ENCODE measurements around the gene CACNA1C. TPM values are rescaled to one million over a fixed set of nuclear protein-coding genes. Genes with fewer than 3 reads are reported as not detected.
A peak's percentile ranks its signal among the peaks of the same experiment; 100 is the strongest.

CACNA1C gene
- total and polyA plus RNA-seq, 2 of the 4 experiments (the other 2 are of a cell fraction) = 1.6 to 2.6 TPM

DNA sequence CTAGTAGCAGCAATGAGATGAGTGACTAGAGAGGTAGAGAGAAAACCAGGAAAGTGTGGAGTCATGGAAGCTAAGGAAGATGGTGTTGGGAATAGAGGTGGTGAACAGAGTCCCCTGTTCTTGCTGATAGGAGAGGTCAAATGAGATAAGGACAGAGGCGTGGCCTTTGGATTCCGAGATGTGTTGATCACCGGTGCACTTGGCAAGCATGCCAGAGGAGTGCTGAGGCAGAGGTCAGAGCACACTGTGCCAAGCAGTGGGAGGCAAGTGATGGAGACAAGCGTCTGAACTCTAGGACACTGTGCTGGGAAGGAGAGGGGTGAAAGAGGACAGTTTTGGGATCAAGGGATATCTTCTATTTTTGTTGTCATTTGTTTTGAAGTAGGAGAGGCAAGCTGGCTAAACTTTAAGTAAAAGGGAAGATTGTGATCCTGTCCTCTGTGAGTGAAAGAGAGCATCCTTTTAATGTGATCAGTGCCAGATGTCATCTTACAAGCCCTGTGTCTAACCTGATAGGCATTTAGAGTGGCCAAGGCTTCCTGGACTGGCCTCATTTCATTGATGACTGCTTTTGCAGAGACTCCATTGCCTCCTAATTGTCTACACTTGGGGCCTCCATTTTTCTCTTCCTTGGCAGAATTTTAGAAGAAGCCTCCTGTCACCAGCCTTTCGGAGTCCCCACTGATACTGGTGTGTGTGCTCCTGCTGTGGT is 336.4 kb downstream of the CACNA1C start (continued):
- no peak for TF ChIP-seq POLR2A (IDR thresholded peaks at IDR 0.05; ENCODE audit: low read depth, low read length)

DNA sequence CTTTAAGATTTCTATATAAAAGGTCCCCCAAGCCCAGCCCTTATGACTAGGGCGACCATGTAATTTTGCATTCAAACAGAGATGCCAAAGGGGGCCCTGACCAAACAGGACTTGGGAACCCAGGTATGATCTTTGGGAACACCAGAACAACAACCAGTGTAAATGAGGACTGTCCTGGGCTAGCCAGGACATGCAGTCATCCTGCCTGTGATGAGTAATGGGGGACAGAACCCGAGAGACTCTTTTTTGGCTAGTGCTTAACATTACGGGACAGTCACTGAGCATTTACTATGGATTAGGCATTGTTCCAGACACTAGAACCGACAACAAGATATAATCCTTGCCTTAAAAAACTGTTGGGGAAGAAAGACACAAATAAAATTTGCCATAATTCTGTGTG is 337.3 kb downstream of the CACNA1C start:
- Histone ChIP-seq H3K23ac (ENCODE audit: low read depth, low read length) (no peak overlapping the region), H3K79me1 (ENCODE audit: low read depth in 1 of 2, low read length in 2 of 2) (0 out of 4 replicates have a peak, but pooled peaks cover 0 to 3% of the 10 kb centered on the region in 2 experiments), H3K9ac (ENCODE audit: low read depth, low read length) (no peak overlapping the region), H3K4ac (ENCODE audit: low read depth, low read length) (no peak overlapping the region), H3K56ac (ENCODE audit: extremely low read depth, insufficient read depth, low read length) (no peak overlapping the region), H2BK5ac (ENCODE audit: low read depth, low read length, poor library complexity, severe bottlenecking) (no peak overlapping the region), H3K4me3 (ENCODE audit: insufficient read depth, low read depth, low read length) (no peak overlapping the region), H4K20me1 (ENCODE audit: insufficient read depth, low read length) (no peaks in the 10 kb centered on the region), H3K4me1 (ENCODE audit: control insufficient read depth, insufficient read depth, low read length) (peaks cover 4% of the 10 kb centered on the region; the same call in 1 of the 2 replicates), H2BK120ac (ENCODE audit: low read depth, low read length) (no peak overlapping the region), H2AK5ac (ENCODE audit: low read depth, low read length) (no peak overlapping the region), H3K18ac (ENCODE audit: low read depth, low read length) (no peak overlapping the region), H4K91ac (ENCODE audit: insufficient read depth, low read depth, low read length) (no peak overlapping the region), H3K9me3 (ENCODE audit: control insufficient read depth, insufficient read depth, low read length) (no peaks in the 10 kb centered on the region), H4K8ac (ENCODE audit: low read depth in 2 of 2, low read length in 2 of 2) (no peak overlapping the region), H3K14ac (replicated peaks; ENCODE audit: low read depth, low read length) (no peak overlapping the region), H3K4me2 (ENCODE audit: low read depth, low read length) (no peak overlapping the region), H3K27me3 (ENCODE audit: control insufficient read depth, insufficient read depth, low read length) (no peaks in the 10 kb centered on the region), H3K27ac (ENCODE audit: insufficient read depth, low read length) (no peak overlapping the region), H2BK20ac (ENCODE audit: low read depth, low read length) (no peak overlapping the region), H2AFZ (replicated peaks; ENCODE audit: low read length, poor library complexity) (no peak overlapping the region), H2AK9ac (replicated peaks; ENCODE audit: low read depth, low read length, poor library complexity) (peak overlapping the region; percentile 66), H4K5ac (ENCODE audit: low read depth, low read length) (no peak overlapping the region), H2BK15ac (ENCODE audit: low read depth, low read length) (no peak overlapping the region), H3K36me3 (ENCODE audit: control insufficient read depth, insufficient read depth, low read length) (no peaks in the 10 kb centered on the region), H3K9me1 (ENCODE audit: insufficient read depth, low read length) (0 out of 2 replicates have a peak, but pooled peaks cover 2% of the 10 kb centered on the region)
- no TSS peak for BruUV-seq (replicated peaks)
- ChIA-PET POLR2A (ENCODE audit: unreplicated experiment) (no interaction called here), CTCF (no interaction called here)
- intact Hi-C loops (cut with micrococcal nuclease) (no loop called here), in situ Hi-C loops (cut with MboI; ENCODE audit: low sequenced_read_pairs) (no loop called here), dilution Hi-C loops (cut with HindIII; ENCODE audit: low sequenced_read_pairs, unreplicated experiment) (no loop called here)
- WGBS, 2 experiments (ENCODE audit: extremely low coverage in 2 of 2, insufficient read length in 1 of 2) = no CpG with 5 or more reads among the region's 4 CpGs
- DNase-seq = no peak
- no peak for ATAC-seq (ENCODE audit: low read depth)
- no peak for TF ChIP-seq SMC3 (IDR thresholded peaks at IDR 0.05; ENCODE audit: low read depth, low read length)
- TF ChIP-seq RFX5 (IDR thresholded peaks at IDR 0.05; ENCODE audit: low read depth, low read length) = no peak
- no peak for TF ChIP-seq POLR2A (IDR thresholded peaks at IDR 0.05; ENCODE audit: low read depth, low read length)
- no peak for TF ChIP-seq CHD1 (IDR thresholded peaks at IDR 0.05; ENCODE audit: low read depth, low read length)
- TF ChIP-seq NFE2L2 (IDR thresholded peaks at IDR 0.05; ENCODE audit: low read depth, low read length) = no peak
- TF ChIP-seq, protein P1, sequence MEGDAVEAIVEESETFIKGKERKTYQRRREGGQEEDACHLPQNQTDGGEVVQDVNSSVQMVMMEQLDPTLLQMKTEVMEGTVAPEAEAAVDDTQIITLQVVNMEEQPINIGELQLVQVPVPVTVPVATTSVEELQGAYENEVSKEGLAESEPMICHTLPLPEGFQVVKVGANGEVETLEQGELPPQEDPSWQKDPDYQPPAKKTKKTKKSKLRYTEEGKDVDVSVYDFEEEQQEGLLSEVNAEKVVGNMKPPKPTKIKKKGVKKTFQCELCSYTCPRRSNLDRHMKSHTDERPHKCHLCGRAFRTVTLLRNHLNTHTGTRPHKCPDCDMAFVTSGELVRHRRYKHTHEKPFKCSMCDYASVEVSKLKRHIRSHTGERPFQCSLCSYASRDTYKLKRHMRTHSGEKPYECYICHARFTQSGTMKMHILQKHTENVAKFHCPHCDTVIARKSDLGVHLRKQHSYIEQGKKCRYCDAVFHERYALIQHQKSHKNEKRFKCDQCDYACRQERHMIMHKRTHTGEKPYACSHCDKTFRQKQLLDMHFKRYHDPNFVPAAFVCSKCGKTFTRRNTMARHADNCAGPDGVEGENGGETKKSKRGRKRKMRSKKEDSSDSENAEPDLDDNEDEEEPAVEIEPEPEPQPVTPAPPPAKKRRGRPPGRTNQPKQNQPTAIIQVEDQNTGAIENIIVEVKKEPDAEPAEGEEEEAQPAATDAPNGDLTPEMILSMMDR (conservative IDR thresholded peaks at IDR 0.05; ENCODE audit: low read depth, low read length) = no peak
- TF ChIP-seq, protein P2, sequence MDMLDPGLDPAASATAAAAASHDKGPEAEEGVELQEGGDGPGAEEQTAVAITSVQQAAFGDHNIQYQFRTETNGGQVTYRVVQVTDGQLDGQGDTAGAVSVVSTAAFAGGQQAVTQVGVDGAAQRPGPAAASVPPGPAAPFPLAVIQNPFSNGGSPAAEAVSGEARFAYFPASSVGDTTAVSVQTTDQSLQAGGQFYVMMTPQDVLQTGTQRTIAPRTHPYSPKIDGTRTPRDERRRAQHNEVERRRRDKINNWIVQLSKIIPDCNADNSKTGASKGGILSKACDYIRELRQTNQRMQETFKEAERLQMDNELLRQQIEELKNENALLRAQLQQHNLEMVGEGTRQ (IDR thresholded peaks at IDR 0.05; ENCODE audit: low read depth, low read length) = no peak
- TF ChIP-seq, protein P3, sequence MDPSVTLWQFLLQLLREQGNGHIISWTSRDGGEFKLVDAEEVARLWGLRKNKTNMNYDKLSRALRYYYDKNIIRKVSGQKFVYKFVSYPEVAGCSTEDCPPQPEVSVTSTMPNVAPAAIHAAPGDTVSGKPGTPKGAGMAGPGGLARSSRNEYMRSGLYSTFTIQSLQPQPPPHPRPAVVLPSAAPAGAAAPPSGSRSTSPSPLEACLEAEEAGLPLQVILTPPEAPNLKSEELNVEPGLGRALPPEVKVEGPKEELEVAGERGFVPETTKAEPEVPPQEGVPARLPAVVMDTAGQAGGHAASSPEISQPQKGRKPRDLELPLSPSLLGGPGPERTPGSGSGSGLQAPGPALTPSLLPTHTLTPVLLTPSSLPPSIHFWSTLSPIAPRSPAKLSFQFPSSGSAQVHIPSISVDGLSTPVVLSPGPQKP (IDR thresholded peaks at IDR 0.05; ENCODE audit: borderline replicate concordance, low read depth, low read length) = no peak
- no peak for TF ChIP-seq RCOR1 (IDR thresholded peaks at IDR 0.05; ENCODE audit: insufficient replicate concordance, low read length)
- TF ChIP-seq MAFK (IDR thresholded peaks at IDR 0.05; ENCODE audit: low read depth, low read length) = no peak
- no peak for TF ChIP-seq RAD21 (IDR thresholded peaks at IDR 0.05; ENCODE audit: low read length)
- no peak for TF ChIP-seq FOS (IDR thresholded peaks at IDR 0.05; ENCODE audit: low read depth, low read length)
- no peak for TF ChIP-seq CEBPB (IDR thresholded peaks at IDR 0.05; ENCODE audit: low read depth, low read length)
- TF ChIP-seq MAZ (IDR thresholded peaks at IDR 0.05; ENCODE audit: borderline replicate concordance, low read depth, low read length) = no peak

All from IMR-90 (cell line).